HEK293T (cell line): ENCODE measurements around the gene RXFP3.

Source experiments
- ARNT ChIP-seq: fragments of 450-650 bp; IDR thresholded peaks from 2 replicates; pipeline ENCODE4 v1.6.1; 2017; ENCODE audit warnings: mild to moderate bottlenecking
- ELF4 ChIP-seq: fragments of 450-650 bp; IDR thresholded peaks from 2 replicates; pipeline ENCODE4 v1.6.1; 2017; ENCODE audit warnings: antibody characterized with exemption
- HDGF ChIP-seq: fragments of 450-650 bp; IDR thresholded peaks from 2 replicates; pipeline ENCODE4 v1.6.1; 2017; ENCODE audit warnings: antibody characterized with exemption, borderline replicate concordance
- LEF1 ChIP-seq: fragments of 450-650 bp; IDR thresholded peaks from 2 replicates; pipeline ENCODE4 v1.6.1; 2017; ENCODE audit warnings: mild to moderate bottlenecking, borderline replicate concordance
- NFRKB ChIP-seq: fragments of 450-650 bp; IDR thresholded peaks from 2 replicates; pipeline ENCODE4 v1.6.1; 2016; ENCODE audit warnings: mild to moderate bottlenecking, moderate library complexity
- PKNOX1 ChIP-seq: fragments of 450-650 bp; IDR thresholded peaks from 2 replicates; pipeline ENCODE4 v1.6.1; 2016
- SP1 ChIP-seq: fragments of 450-650 bp; IDR thresholded peaks from 2 replicates; pipeline ENCODE4 v1.6.1; 2017
- SUZ12 ChIP-seq: fragments of 450-650 bp; IDR thresholded peaks from 2 replicates; pipeline ENCODE4 v1.6.1; 2016; ENCODE audit warnings: mild to moderate bottlenecking
- ZNF384 ChIP-seq: fragments of 450-650 bp; IDR thresholded peaks from 2 replicates; pipeline ENCODE4 v1.6.1; 2016

GRCh38 chr5:33976307-33976706 lies 40.1 kb downstream of the RXFP3 start:
- no peak for TF ChIP-seq ARNT
- TF ChIP-seq SP1: no peak
- no peak for TF ChIP-seq ZNF384
- no peak for TF ChIP-seq ELF4
- TF ChIP-seq NFRKB: no peak
- no peak for TF ChIP-seq LEF1
- no peak for TF ChIP-seq HDGF
- TF ChIP-seq SUZ12: no peak
- TF ChIP-seq PKNOX1: no peak
